Transverse colon (tissue), 4 donors: Measurements from ENCODE around the gene APMAP. TPM values are rescaled to one million over a fixed set of nuclear protein-coding genes. Genes with fewer than 3 reads are reported as not detected.

Source experiments
- DNase-seq: peaks from one replicate; pipeline ENCODE4 v3.0.0-alpha.2; 2019
- H3K27ac ChIP-seq, 4 donors: fragments of 200-600 bp; sonication (generic); 2 replicates each; pipeline ENCODE4 v1.5.1; 2016 to 2018; ENCODE audit warnings: inconsistent platforms in 4 of 4
- H3K27me3 ChIP-seq: fragments of 200-600 bp; sonication (generic); 2 replicates; pipeline ENCODE4 v1.5.1; 2017; ENCODE audit warnings: inconsistent platforms
- H3K36me3 ChIP-seq, 4 donors: fragments of 200-600 bp; sonication (generic); 2 replicates each; pipeline ENCODE4 v1.5.1; 2017 to 2019; ENCODE audit warnings: inconsistent platforms in 4 of 4
- H3K4me1 ChIP-seq, 4 donors: fragments of 200-600 bp; sonication (generic); 2 replicates each; pipeline ENCODE4 v1.5.1; 2017 to 2020; ENCODE audit warnings: inconsistent platforms in 4 of 4
- H3K4me3 ChIP-seq, 4 donors: fragments of 200-600 bp; sonication (generic); 1 replicate in 1 of 4; 2 replicates in 3 of 4; pipeline versions ENCODE4 v1.5.1 to v1.6.1; 2017 to 2019; ENCODE audit warnings: inconsistent platforms in 4 of 4
- H3K9me3 ChIP-seq, 2 donors: fragments of 200-600 bp; sonication (generic); 2 replicates each; pipeline ENCODE4 v1.5.1; 2017 to 2019; ENCODE audit warnings: inconsistent platforms in 2 of 2
- EP300 ChIP-seq: sonication (generic); formaldehyde crosslinking; IDR thresholded peaks from one replicate; pipeline ENCODE4 v1.6.1; 2017; ENCODE audit warnings: antibody characterized with exemption, low read depth
- POLR2A ChIP-seq: fragments of 450-650 bp; IDR thresholded peaks from one replicate; pipeline ENCODE4 v1.6.1; 2016; ENCODE audit warnings: antibody characterized with exemption, mild to moderate bottlenecking, moderate library complexity
- POLR2AphosphoS5 ChIP-seq, 3 donors: sonication (generic); formaldehyde crosslinking; IDR thresholded peaks; one replicate each; pipeline ENCODE4 v1.6.1; 2016; ENCODE audit warnings: antibody characterized with exemption in 3 of 3
- WGBS, 2 donors: methylation state at CpG; one replicate each; pipeline ENCODE4 v1.1.5; 2018; ENCODE audit warnings: low coverage in 1 of 2; 5-methylcytosine and 5-hydroxymethylcytosine counted together
- in situ Hi-C, 4 donors: fragments of 200-750 bp; cut with MboI; loops; one replicate each; pipeline versions ENCODE4 v1.15.0 to v1.15.1; 2017; ENCODE audit warnings: low sequenced_read_pairs in 3 of 4, low pct_ligation_motif_present in 1 of 4, low pct_unique_long_range_greater_than_20kb in 1 of 4
- intact Hi-C: fragments of 100-400 bp; cut with DNase I; formaldehyde crosslinking; loops from one replicate; pipeline ENCODE4 v1.15.1; 2023; ENCODE audit warnings: low total_unique reads
- total RNA-seq, 4 donors: library from RNA; depleted of rRNA; stranded (reverse); fragments of >200 nt; gene quantifications; one replicate each; pipeline ENCODE4 v1.1.0, GENCODE V29; 2016
- TF ChIP-seq, protein P1 (sequence below), 5 experiments: fragments of 200-600 bp in 3 of 5; fragments of 450-650 bp in 2 of 5; sonication (generic) in 3 of 5; IDR thresholded peaks; 1 replicate in 2 of 5; 2 replicates in 3 of 5; pipeline ENCODE4 v1.5.1; 2016 to 2017; ENCODE audit warnings: antibody characterized with exemption in 5 of 5, inconsistent platforms in 3 of 5, mild to moderate bottlenecking in 2 of 5, moderate library complexity in 1 of 5

Gene APMAP
- total RNA-seq, 4 donors from 2014 or later, result 14.9 to 88.6 (median 50.2) TPM

DNA sequence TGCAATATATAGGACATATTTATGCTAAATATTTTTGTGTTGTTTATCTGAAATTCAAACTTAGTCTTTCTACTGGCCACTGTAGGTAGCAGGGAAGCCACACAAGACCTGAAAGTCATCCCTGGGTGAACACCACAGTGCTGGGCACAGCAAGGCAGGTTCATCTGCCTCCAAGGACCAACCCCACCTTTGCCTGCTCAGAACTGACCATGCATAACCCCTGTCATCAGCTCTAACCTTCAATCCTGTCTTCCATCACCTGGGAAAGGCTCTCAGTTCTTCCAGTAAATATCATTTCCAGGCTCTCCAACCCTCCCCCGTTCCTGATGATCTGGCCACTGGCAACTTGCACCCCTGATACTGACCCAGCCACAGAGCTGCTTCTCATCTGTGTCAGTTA, 76.1 kb downstream of the APMAP start:
- whole genome bisulfite sequencing, 2 donors, result 63 to 78% methylated on average over 1 of the region's 1 CpG
- Histone ChIP-seq H3K4me3 (no peak overlapping the region), H3K36me3 (no peaks in the 10 kb centered on the region), H3K27ac (no peak overlapping the region), H3K27me3 (no peaks in the 10 kb centered on the region), H3K4me1 (peaks cover 0 to 10% (median 5%) of the 10 kb centered on the region in 4 donors), H3K9me3 (no peaks in the 10 kb centered on the region)
- intact Hi-C loops, result loop anchor here (5.0 kb wide), 1 partner anchor 754 kb away; no protein-coding TSS in a partner anchor
- DNase-seq, result no peak
- TF ChIP-seq, protein P1, sequence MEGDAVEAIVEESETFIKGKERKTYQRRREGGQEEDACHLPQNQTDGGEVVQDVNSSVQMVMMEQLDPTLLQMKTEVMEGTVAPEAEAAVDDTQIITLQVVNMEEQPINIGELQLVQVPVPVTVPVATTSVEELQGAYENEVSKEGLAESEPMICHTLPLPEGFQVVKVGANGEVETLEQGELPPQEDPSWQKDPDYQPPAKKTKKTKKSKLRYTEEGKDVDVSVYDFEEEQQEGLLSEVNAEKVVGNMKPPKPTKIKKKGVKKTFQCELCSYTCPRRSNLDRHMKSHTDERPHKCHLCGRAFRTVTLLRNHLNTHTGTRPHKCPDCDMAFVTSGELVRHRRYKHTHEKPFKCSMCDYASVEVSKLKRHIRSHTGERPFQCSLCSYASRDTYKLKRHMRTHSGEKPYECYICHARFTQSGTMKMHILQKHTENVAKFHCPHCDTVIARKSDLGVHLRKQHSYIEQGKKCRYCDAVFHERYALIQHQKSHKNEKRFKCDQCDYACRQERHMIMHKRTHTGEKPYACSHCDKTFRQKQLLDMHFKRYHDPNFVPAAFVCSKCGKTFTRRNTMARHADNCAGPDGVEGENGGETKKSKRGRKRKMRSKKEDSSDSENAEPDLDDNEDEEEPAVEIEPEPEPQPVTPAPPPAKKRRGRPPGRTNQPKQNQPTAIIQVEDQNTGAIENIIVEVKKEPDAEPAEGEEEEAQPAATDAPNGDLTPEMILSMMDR (IDR thresholded peaks at IDR 0.05), result no peak
- TF ChIP-seq POLR2AphosphoS5 (IDR thresholded peaks at IDR 0.05), result no peak
- in situ Hi-C loops, result loop anchor here in 3 of 4 donors (10.0 to 25.0 kb wide), 4 partner anchors 129 to 979 kb away; no protein-coding TSS in a partner anchor

DNA sequence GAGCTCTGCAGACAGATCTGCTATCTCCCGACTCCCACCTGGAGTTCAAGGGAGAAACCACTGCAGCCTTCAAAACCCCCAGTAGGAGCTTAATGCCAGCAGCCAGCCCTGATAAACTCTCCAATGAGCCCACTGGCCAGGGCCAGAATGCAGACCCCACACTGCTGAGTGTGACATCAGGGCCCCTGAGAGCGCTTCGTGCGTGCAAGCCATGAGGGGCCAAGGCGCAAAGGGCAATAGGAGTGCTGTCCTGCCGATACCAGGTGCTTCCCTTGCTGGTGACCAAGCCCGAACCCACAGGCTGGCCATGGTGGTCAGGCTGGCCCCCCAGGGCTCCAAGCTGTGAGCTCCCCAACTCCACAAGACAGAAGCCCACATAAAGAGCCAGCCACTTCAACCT, 76.7 kb downstream of the APMAP start:
- no peak for DNase-seq
- intact Hi-C loops, result loop anchor here (5.0 kb wide), 1 partner anchor 754 kb away; no protein-coding TSS in a partner anchor
- WGBS, 2 donors, result 88% methylated on average over 7 of the region's 7 CpGs; no CpG with 5 or more reads in 1 of the 2 donors
- Histone ChIP-seq H3K36me3 (no peaks in the 10 kb centered on the region), H3K4me3 (no peak overlapping the region), H3K27me3 (no peaks in the 10 kb centered on the region), H3K27ac (no peak overlapping the region), H3K9me3 (no peaks in the 10 kb centered on the region), H3K4me1 (peaks cover 0 to 10% (median 5%) of the 10 kb centered on the region in 4 donors)
- TF ChIP-seq, protein P1 (IDR thresholded peaks at IDR 0.05), result no peak
- no peak for TF ChIP-seq EP300
- no peak for TF ChIP-seq POLR2AphosphoS5 (IDR thresholded peaks at IDR 0.05)
- no peak for TF ChIP-seq POLR2A
- in situ Hi-C loops, result loop anchor here in 3 of 4 donors (10.0 to 25.0 kb wide), 4 partner anchors 129 to 979 kb away; no protein-coding TSS in a partner anchor

DNA sequence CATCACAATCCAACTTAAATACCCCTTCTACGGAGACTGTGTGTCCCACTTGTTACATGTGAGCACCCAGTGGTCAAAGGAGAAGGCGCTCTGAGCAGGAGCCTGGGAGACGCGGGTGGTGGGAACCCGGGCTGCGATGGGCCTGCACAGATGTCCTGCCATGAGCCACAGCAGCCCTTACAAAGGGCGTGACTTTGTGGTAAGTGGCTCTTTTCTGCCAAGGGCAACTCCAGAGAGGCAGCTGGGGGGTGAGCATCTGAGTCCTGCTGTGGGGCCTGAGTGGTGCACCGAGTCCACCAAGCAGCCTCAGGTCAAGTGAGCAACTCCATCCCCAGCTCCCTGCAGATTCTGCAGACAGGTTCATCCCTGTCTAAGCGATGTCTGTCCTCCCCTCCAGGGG, 77.1 kb downstream of the APMAP start:
- 83% methylated on average over 9 of the region's 9 CpGs; no CpG with 5 or more reads in 1 of the 2 donors for WGBS, 2 donors
- H3K27me3 ChIP-seq, result no peaks in the 10 kb centered on the region
- peaks cover 0 to 10% (median 5%) of the 10 kb centered on the region in 4 donors for H3K4me1 ChIP-seq
- no peak overlapping the region for H3K4me3 ChIP-seq
- H3K36me3 ChIP-seq, result no peaks in the 10 kb centered on the region
- in situ Hi-C loops (loop anchor here in 3 of 4 donors (10.0 to 25.0 kb wide), 4 partner anchors 128 to 978 kb away; no protein-coding TSS in a partner anchor), intact Hi-C loops (loop anchor here (5.0 kb wide), 1 partner anchor 753 kb away; no protein-coding TSS in a partner anchor)
- H3K9me3 ChIP-seq, result no peaks in the 10 kb centered on the region
- H3K27ac ChIP-seq, result no peak overlapping the region
- TF ChIP-seq POLR2A (no peak), POLR2AphosphoS5 (IDR thresholded peaks at IDR 0.05) (no peak), EP300 (no peak)
- TF ChIP-seq, protein P1 (IDR thresholded peaks at IDR 0.05), result no peak
- DNase-seq, result no peak

DNA sequence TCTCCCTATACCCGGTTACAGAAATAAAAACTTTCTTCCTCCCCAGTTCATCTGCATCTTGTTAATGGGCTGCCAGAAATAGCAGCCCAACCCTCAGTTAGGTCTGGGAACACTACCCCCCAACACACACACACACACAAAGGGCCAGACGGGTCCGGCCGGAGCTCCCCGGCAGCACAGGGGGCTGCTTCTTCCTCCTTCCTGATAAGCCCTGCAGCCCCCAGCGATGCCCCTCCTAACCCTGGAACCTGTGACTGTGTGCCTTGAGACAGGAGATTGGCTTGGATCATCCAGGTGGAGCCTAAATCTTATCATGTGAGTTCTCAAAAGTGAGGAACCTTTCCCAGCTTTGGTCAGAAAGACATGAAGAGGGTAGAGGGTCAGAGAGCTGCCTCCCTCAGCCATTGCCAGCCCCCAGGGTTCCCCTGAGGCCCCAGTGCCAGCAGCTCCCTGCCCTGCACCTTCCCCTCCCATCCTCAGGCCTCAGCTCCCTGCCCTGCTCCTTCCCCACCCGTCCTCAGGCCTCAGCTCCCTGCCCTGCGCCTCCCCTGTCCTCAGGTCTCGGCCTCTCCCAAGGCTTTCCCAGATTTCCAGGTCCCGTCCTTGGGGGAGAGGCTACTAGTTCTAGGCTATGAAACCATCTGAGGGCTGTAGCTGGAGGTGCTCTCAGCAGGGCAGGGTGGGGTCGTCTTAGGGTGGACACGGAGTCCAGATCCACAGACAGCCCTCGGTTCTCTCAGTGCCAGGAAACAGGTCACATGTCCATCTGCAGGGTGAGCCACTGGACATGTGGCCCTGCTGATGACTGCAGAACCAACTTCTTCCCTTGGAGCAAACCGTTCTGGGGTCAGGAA, 77.9 kb downstream of the APMAP start:
- H3K36me3 ChIP-seq, result no peaks in the 10 kb centered on the region
- peaks cover 0 to 10% (median 5%) of the 10 kb centered on the region in 4 donors for H3K4me1 ChIP-seq
- H3K9me3 ChIP-seq, result no peaks in the 10 kb centered on the region
- TF ChIP-seq POLR2AphosphoS5 (IDR thresholded peaks at IDR 0.05), result no peak
- no peak for TF ChIP-seq EP300
- TF ChIP-seq POLR2A, result no peak
- TF ChIP-seq, protein P1 (IDR thresholded peaks at IDR 0.05), result no peak
- no peak for DNase-seq
- in situ Hi-C loops, result loop anchor here in 3 of 4 donors (10.0 to 25.0 kb wide), 4 partner anchors 127 to 977 kb away; no protein-coding TSS in a partner anchor
- no peaks in the 10 kb centered on the region for H3K27me3 ChIP-seq
- intact Hi-C loops, result loop anchor here (5.0 kb wide), 1 partner anchor 752 kb away; no protein-coding TSS in a partner anchor
- no peak overlapping the region for H3K4me3 ChIP-seq
- WGBS, 2 donors, result 65% methylated on average over 14 of the region's 14 CpGs; no CpG with 5 or more reads in 1 of the 2 donors
- H3K27ac ChIP-seq, result no peak overlapping the region
